ENCODE results near the gene PTGS1. TPM values are rescaled to one million over a fixed set of nuclear protein-coding genes. Genes with fewer than 3 reads are reported as not detected.

Gene PTGS1
- polyA plus RNA-seq, 1 of the 3 experiments (the other 2 are of a cell fraction), result 5.4 TPM

DNA sequence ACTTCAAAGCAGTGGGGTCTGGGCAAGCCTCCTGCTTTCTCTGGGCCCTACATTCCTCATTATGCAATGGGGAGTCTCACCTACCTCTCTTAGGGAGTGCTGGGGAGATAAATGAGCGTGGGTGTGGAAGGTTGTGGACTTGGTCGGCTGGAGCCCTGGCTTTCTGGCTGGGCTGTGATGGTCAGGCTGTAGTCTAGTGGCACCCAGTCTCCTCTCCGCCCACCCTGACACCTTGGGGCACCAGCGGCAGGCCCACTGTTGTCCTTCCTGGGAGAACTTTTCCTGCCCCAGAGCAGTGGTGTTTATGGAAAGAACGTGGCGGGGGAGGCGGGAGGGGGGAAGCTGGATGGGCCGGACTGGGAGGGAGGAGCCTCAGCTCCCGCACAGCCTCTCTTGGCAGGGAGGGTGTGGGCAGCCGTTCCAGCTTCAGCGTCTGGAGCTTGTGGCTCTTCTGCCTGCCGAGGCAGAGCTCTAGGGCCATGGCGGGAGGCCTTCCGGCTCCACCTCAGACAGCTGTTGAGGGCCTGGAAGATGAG, 4.1 kb downstream of the PTGS1 start:
- H3K4me3 ChIP-seq (ENCODE audit: low read depth in 2 of 2, low read length in 1 of 2), result no peak overlapping the region
- H3K79me2 ChIP-seq (ENCODE audit: insufficient read depth), result no peaks in the 10 kb centered on the region
- H3K4me2 ChIP-seq, result peak overlapping the region; percentile 43; the same call in 1 of the 2 replicates
- peaks cover 9 to 31% of the 10 kb centered on the region in 2 experiments; a peak in 3 of 4 replicates for H3K4me1 ChIP-seq (ENCODE audit: control insufficient read depth in 1 of 2, insufficient read depth in 2 of 2, low read depth in 1 of 2, low read length in 1 of 2)
- no peak overlapping the region for H3K27ac ChIP-seq (ENCODE audit: low read depth in 2 of 2, low read length in 1 of 2)
- peak; percentile 68 for DNase-seq
- no peaks in the 10 kb centered on the region for H3K9me2 ChIP-seq
- no peaks in the 10 kb centered on the region for H3K36me3 ChIP-seq (replicated peaks in 1 of 2; ENCODE audit: control insufficient read depth in 1 of 2, insufficient read depth in 2 of 2, low read length in 1 of 2)
- 70% methylated on average over 6 of the region's 14 CpGs for WGBS (ENCODE audit: low lambda C conversion rate)
- no peaks in the 10 kb centered on the region for H3F3A ChIP-seq (replicated peaks; ENCODE audit: insufficient read depth)
- no peak overlapping the region for H3K9ac ChIP-seq
- no peaks in the 10 kb centered on the region for H4K20me1 ChIP-seq (ENCODE audit: insufficient read depth)
- TF ChIP-seq, protein P1, sequence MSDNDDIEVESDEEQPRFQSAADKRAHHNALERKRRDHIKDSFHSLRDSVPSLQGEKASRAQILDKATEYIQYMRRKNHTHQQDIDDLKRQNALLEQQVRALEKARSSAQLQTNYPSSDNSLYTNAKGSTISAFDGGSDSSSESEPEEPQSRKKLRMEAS (IDR thresholded peaks at IDR 0.05; ENCODE audit: low read depth), result 0 out of 2 replicates have a peak, but pooled peaks have one; percentile 36
- no peak for TF ChIP-seq JUND (IDR thresholded peaks at IDR 0.05)
- H3K27me3 ChIP-seq (ENCODE audit: insufficient read depth), result no peaks in the 10 kb centered on the region
- peak overlapping the region; percentile 70; the same call in 1 of the 2 replicates for H2AFZ ChIP-seq (ENCODE audit: low read depth)
- ChIA-PET CTCF (interaction anchor here (1.0 to 2.2 kb wide), 4 partner anchors 15 to 276 kb away, joined by 3 to 10 read pairs (median 4); no protein-coding TSS in a partner anchor), POLR2A (no interaction called here)
- H3K9me3 ChIP-seq, result no peaks in the 10 kb centered on the region

DNA sequence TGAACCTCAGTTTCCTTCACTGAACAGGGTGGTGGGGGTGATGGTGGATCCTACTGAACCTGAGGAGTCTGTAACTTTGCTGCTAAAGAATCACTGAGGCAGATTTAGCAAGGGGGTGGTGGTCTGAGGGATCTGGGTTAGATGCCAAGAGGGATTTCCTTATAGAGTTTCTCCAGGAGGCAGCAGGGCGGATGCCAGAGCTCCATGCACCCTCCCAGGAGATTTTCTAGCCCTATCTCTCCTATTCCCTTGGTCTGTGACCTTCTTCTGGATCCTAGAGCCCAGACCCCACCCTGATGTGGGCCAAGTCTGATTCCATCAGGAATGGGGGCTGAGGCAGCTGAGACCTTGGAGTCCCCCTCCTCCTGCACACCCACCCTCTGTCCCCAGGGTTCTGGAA, 6.0 kb downstream of the PTGS1 start:
- Histone ChIP-seq H3K36me3 (replicated peaks in 1 of 2; ENCODE audit: control insufficient read depth in 1 of 2, insufficient read depth in 2 of 2, low read length in 1 of 2) (no peaks in the 10 kb centered on the region), H3K4me3 (ENCODE audit: low read depth in 2 of 2, low read length in 1 of 2) (no peak overlapping the region), H4K20me1 (ENCODE audit: insufficient read depth) (no peaks in the 10 kb centered on the region), H3F3A (replicated peaks; ENCODE audit: insufficient read depth) (no peaks in the 10 kb centered on the region), H3K27me3 (ENCODE audit: insufficient read depth) (no peaks in the 10 kb centered on the region), H3K27ac (ENCODE audit: low read depth in 2 of 2, low read length in 1 of 2) (no peak overlapping the region), H3K9me2 (no peaks in the 10 kb centered on the region), H3K9ac (no peak overlapping the region), H3K4me1 (ENCODE audit: control insufficient read depth in 1 of 2, insufficient read depth in 2 of 2, low read depth in 1 of 2, low read length in 1 of 2) (peaks cover 9 to 25% of the 10 kb centered on the region in 2 experiments; a peak in 3 of 4 replicates), H3K79me2 (ENCODE audit: insufficient read depth) (no peaks in the 10 kb centered on the region), H2AFZ (ENCODE audit: low read depth) (no peak overlapping the region), H3K4me2 (peak overlapping the region; percentile 18; the same call in 1 of the 2 replicates), H3K9me3 (no peaks in the 10 kb centered on the region)
- ChIA-PET CTCF (interaction anchor here (2.2 kb wide), 1 partner anchor 278 kb away, joined by 10 read pairs; no protein-coding TSS in a partner anchor), POLR2A (no interaction called here)
- 100% methylated on average over 1 of the region's 1 CpG for WGBS (ENCODE audit: low lambda C conversion rate)
- DNase-seq, result no peak
- TF ChIP-seq NRF1 (IDR thresholded peaks at IDR 0.05; ENCODE audit: low read depth, low read length) (no peak), GABPA (IDR thresholded peaks at IDR 0.05; ENCODE audit: low read depth) (no peak), YY1 (IDR thresholded peaks at IDR 0.05; ENCODE audit: low read depth) (no peak), RFX5 (IDR thresholded peaks at IDR 0.05; ENCODE audit: low read length) (no peak), NFIC (IDR thresholded peaks at IDR 0.05; ENCODE audit: borderline replicate concordance) (no peak), ELF1 (IDR thresholded peaks at IDR 0.05) (no peak), RCOR1 (IDR thresholded peaks at IDR 0.05; ENCODE audit: low read length) (no peak)

DNA sequence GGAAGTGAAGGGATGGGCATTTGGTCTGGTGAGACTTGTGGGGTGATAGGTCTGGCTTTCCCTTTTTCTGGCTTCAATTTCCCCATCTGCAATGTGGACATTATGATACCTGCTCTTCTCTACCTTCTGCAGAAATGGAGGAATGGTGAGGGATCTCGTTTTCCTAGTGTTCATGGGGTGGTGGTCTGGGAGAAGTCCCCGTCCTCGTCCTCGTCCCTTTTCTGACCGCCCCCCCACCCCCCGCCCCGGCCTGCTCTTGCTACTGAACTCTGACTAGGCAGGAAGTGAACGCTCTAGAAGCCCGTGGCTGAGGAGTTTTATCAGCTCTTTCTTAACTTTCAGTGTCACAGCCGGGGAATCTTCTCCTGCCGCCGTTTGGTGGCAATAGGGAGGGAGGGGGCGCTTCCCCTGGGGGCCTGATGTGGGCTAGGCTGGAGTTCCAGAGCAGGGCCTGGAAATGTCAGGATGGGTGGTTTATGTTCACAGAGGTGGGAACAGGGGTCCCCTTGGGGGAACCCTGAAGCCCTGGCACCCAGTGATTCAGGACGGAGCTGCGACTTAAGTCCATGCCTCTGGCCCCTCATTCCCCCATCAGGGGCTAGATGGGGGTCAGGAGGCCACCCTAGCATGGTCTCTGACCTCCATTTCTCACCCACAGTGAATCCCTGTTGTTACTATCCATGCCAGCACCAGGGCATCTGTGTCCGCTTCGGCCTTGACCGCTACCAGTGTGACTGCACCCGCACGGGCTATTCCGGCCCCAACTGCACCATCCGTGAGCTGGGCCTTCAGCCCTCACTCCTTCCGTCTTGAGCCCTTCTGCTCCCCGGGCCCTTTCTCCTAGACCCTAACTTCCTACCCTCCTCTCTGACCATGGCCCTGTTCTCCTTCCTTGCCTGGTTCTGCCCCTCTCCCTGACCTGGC, 6.7 kb downstream of the PTGS1 start:
- WGBS (ENCODE audit: low lambda C conversion rate), result 88% methylated on average over 19 of the region's 24 CpGs
- H3K4me1 ChIP-seq (ENCODE audit: control insufficient read depth in 1 of 2, insufficient read depth in 2 of 2, low read depth in 1 of 2, low read length in 1 of 2), result peaks cover 9 to 25% of the 10 kb centered on the region in 2 experiments; a peak in 3 of 4 replicates
- no peaks in the 10 kb centered on the region for H3K79me2 ChIP-seq (ENCODE audit: insufficient read depth)
- no peaks in the 10 kb centered on the region for H3K27me3 ChIP-seq (ENCODE audit: insufficient read depth)
- H3K9me3 ChIP-seq, result no peaks in the 10 kb centered on the region
- H3K36me3 ChIP-seq (replicated peaks in 1 of 2; ENCODE audit: control insufficient read depth in 1 of 2, insufficient read depth in 2 of 2, low read length in 1 of 2), result no peaks in the 10 kb centered on the region
- H3K4me3 ChIP-seq (ENCODE audit: low read depth in 2 of 2, low read length in 1 of 2), result no peak overlapping the region
- CTCF ChIA-PET, result interaction anchor here (1.3 kb wide), 1 partner anchor 11 kb away, joined by 4 read pairs; no protein-coding TSS in a partner anchor
- no peak overlapping the region for H3K27ac ChIP-seq (ENCODE audit: low read depth in 2 of 2, low read length in 1 of 2)
- POLR2A ChIA-PET, result no interaction called here
- H2AFZ ChIP-seq (ENCODE audit: low read depth), result no peak overlapping the region
- no peak overlapping the region for H3K9ac ChIP-seq
- H3K9me2 ChIP-seq, result no peaks in the 10 kb centered on the region
- 0 out of 2 replicates have a peak overlapping the region, but pooled peaks have one; percentile 18 for H3K4me2 ChIP-seq
- TF ChIP-seq MEF2A (IDR thresholded peaks at IDR 0.05; ENCODE audit: borderline replicate concordance, low read depth) (no peak), SMC3 (IDR thresholded peaks at IDR 0.05; ENCODE audit: low read depth, low read length) (no peak), RCOR1 (IDR thresholded peaks at IDR 0.05; ENCODE audit: low read length) (no peak), MXI1 (IDR thresholded peaks at IDR 0.05; ENCODE audit: low read depth, low read length) (no peak)
- TF ChIP-seq, protein P2, sequence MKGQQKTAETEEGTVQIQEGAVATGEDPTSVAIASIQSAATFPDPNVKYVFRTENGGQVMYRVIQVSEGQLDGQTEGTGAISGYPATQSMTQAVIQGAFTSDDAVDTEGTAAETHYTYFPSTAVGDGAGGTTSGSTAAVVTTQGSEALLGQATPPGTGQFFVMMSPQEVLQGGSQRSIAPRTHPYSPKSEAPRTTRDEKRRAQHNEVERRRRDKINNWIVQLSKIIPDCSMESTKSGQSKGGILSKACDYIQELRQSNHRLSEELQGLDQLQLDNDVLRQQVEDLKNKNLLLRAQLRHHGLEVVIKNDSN (IDR thresholded peaks at IDR 0.05; ENCODE audit: borderline replicate concordance, low read depth), result no peak
- TF ChIP-seq, protein P3, sequence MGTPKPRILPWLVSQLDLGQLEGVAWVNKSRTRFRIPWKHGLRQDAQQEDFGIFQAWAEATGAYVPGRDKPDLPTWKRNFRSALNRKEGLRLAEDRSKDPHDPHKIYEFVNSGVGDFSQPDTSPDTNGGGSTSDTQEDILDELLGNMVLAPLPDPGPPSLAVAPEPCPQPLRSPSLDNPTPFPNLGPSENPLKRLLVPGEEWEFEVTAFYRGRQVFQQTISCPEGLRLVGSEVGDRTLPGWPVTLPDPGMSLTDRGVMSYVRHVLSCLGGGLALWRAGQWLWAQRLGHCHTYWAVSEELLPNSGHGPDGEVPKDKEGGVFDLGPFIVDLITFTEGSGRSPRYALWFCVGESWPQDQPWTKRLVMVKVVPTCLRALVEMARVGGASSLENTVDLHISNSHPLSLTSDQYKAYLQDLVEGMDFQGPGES (IDR thresholded peaks at IDR 0.05; ENCODE audit: low read depth, low read length), result no peak
- H3F3A ChIP-seq (replicated peaks; ENCODE audit: insufficient read depth), result peaks cover 2% of the 10 kb centered on the region
- no peaks in the 10 kb centered on the region for H4K20me1 ChIP-seq (ENCODE audit: insufficient read depth)
- no peak for DNase-seq
